HG02840 (cell line): ENCODE data around the gene R3HCC1L.
"Not testable (repeated sequence)": the region's sequence is repeated elsewhere in the genome, so short reads cannot be mapped to it uniquely, and the experiment has no call there.

Experiments
- ATAC-seq: cut with Tn5 transposase; IDR thresholded peaks from one replicate; pipeline ENCODE4 v1.9.1; 2021; ENCODE audit warnings: mild to moderate bottlenecking, moderate library complexity, moderate number of reproducible peaks; ENCODE audit not compliant: unreplicated experiment, low FRiP score

Gene R3HCC1L

GRCh38 chr10:98224996-98225395 lies 90.5 kb downstream of the R3HCC1L start:
- ATAC-seq: no peak

DNA sequence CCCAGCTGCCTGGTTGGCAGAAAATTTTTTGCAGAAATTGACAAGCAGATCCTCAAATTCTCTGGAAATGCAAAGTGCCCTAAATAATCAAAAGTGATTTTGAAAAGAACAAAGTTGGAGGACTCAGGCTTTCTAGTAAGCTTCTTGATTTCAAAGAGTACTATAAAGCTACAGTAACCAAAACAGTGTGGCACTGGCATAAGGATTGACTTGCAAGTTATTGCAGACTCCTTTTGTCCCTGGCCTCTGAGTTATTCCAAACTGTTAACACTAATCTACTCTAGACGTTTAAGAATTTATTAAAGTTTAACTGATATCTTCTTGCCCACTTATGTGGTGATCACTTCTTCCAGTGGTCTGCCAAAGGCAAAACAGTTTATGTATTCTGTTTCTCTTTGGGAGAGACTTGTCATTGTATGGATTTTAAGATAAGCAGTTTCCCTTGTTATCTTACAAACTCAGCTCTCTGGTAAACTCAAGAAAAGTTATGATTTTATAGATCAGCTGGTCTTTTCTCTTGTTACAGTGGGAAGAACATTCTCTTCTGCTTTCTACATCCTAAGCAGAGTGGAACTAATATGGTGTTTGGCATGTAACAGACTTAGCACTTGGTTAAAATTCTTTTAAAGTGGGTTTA lies 92.2 kb downstream of the R3HCC1L start:
- ATAC-seq: no peak

DNA sequence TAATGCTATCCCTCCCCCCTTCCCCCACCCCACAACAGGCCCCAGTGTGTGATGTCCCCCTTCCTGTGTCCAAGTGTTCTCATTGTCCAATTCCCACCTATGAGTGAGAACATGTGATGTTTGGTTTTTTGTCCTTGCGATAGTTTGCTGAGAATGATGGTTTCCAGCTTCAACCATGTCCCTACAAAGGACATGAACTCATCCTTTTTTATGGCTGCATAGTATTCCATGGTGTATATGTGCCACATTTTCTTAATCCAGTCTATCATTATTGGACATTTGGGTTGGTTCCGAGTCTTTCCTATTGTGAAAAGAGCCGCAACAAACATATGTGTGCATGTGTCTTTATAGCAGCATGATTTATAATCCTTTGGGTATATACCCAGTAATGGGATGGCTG lies 93.3 kb downstream of the R3HCC1L start:
- not testable (repeated sequence) for ATAC-seq

GRCh38 chr10:98228266-98228665 lies 93.8 kb downstream of the R3HCC1L start:
- ATAC-seq: not testable (repeated sequence)

GRCh38 chr10:98231417-98231816 lies 97.0 kb downstream of the R3HCC1L start:
- no peak for ATAC-seq

DNA sequence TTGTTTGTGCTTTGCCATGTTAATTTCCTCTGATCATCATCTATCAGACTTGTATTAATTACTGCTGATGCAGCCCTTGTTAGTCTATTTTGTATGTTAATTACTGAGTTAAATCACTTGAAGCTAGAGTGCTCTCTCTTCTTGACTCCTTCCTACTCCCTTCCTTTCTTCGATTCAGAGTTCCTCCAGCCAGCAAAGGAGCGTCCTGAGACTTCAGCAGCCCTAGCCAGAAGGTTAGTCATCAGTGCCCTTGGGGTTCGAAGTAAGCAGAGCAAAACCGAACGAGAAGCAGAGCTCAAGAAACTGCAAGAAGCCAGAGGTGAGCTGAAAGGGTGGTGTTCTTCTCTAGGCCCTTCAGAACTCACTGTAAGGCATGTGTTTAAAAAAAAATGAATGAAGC lies 101.4 kb downstream of the R3HCC1L start:
- no peak for ATAC-seq

- no peak for ATAC-seq
Observed at GRCh38 chr10:98236862-98237261, 102.4 kb downstream of the R3HCC1L start.

- ATAC-seq: no peak
Observed at GRCh38 chr10:98238391-98238790, 103.9 kb downstream of the R3HCC1L start.

- ATAC-seq: no peak
Observed at GRCh38 chr10:98240524-98240923, 106.1 kb downstream of the R3HCC1L start.

GRCh38 chr10:98242823-98243222 lies 108.4 kb downstream of the R3HCC1L start:
- no peak for ATAC-seq

DNA sequence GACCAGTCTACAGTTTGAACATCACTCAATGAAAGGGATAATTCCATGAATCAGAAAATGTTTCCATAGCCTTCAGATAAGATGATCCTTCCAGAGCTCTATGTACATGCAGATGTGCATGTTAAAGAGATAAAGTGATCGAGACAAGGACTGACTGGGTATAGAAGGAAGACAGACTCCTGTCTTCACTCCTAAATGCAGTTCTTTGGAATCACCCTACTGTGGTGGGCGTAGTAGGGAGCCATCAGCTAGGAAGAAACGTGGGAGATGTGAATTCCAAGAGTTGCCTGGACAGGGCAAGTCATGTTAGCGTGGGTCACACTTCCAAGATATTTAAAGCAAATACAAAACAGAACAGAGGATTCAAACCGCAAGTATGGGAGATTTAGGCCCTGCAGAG lies 109.7 kb downstream of the R3HCC1L start:
- no peak for ATAC-seq

DNA sequence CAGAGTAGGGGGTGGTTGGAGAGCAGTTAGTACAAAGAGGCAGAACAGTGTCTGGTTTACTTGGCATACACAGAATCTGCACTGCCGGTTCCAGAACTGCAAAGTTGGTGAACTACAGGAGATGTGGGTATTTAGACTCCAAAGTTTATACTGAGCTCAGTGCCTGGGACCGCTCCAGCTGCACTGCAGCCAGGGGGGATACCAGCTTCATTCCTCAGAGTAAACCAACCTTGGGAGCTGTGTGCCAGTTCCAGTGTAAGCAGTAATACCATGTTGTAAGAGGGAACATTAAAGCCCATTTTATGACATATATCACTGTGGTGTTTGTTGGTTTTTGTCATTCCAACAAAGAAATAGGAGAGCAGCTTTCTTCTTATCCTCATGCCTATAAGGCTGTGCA lies 110.1 kb downstream of the R3HCC1L start:
- no peak for ATAC-seq

GRCh38 chr10:98246911-98247805 lies 112.7 kb downstream of the R3HCC1L start:
- ATAC-seq: no peak

- ATAC-seq: no peak
Observed at GRCh38 chr10:98248018-98248417, 113.6 kb downstream of the R3HCC1L start.

- ATAC-seq: no peak
Observed at GRCh38 chr10:98249134-98249533, 114.7 kb downstream of the R3HCC1L start.

GRCh38 chr10:98251399-98251798 lies 116.9 kb downstream of the R3HCC1L start:
- no peak for ATAC-seq

- ATAC-seq: no peak
Observed at GRCh38 chr10:98252464-98252863, 118.0 kb downstream of the R3HCC1L start.

DNA sequence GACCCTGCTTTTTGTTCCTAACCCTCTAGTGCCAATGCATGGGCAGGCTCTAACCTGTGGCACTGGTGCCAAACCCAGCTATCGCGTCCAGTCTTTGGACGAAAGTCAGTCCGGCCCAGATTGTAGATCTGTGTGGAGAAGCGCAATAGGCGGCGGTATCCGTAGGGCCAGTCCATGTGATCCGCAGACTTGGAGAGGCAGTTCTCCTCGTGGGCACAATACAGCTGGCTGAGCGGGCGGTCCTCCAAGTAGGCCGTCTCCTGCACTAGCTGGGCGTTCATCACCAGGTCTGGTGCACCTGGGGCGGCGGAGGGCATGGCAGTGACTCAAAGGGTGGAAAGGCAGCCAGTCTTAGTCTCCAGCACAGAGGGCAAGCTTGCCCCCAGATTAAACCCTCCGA lies 119.0 kb downstream of the R3HCC1L start:
- ATAC-seq: no peak

GRCh38 chr10:98254234-98254974 lies 119.9 kb downstream of the R3HCC1L start:
- ATAC-seq: no peak

DNA sequence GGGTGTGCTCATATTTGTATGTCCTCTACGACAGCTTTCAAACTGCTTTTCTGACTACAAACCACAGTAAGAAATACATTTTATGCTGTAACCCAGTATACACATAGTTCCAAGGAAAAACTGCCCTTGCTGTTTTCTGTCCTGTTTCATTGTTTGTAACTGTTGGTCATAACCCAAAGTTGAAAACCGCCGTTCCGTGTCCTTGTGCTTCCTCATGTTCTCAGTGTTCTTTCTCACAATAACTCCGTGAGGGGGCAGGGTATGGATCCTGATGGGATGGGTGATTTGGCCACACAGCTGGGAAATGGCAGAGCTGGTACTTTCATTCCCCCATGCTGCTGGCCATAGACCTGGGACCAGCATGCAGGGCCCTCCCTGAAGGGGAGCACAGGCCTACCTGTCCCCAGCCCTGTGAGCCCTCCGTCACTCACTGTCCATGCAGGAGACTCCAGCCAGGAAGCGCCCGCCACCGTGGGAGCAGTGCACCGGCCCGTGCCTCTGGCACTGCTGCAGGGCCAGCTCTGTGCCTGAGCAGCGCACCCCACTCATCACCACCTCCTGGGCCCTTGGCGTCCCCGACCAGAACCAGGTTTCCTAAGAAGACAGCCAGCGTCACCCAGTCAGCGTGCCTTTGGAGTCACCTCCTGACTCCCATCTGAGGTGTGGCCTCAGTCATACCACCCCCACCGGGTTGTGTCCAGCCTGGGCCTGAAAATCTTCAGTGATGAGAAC lies 120.9 kb downstream of the R3HCC1L start:
- ATAC-seq: no peak

DNA sequence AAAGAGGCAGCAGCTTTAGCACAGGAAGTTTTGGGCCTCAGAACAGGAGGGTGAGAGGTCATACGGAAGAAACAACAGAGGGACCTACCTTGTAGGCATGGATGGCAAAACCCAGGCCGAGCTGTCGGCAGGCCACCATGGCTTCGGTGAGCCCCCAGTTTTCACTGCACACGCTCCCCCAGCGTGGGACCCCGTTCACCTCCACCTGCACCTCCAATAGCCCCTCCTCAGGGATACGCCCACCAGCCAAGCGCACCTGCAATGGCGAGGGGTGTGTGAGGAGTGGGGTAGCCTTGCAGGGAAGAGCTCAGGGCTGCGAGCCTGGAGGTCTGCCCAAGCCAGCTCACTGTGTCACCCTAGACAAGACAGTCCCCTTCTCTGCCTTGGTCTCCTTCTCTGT lies 122.2 kb downstream of the R3HCC1L start:
- ATAC-seq: no peak
